ENCODE measurements around the gene OLIG3.

Gene OLIG3

GRCh38 chr6:137495703-137496336 lies 1.6 kb upstream of the OLIG3 start:
- no peak for DNase-seq (ENCODE audit: low spot score)

GRCh38 chr6:137494988-137495702 lies 951 bp upstream of the OLIG3 start:
- DNase-seq (ENCODE audit: low spot score): no peak

GRCh38 chr6:137493218-137494038 lies 766 bp downstream of the OLIG3 start:
- DNase-seq (ENCODE audit: low spot score): no peak

- DNase-seq (ENCODE audit: low spot score): no peak
These were observed 1.6 kb downstream of the OLIG3 start for GRCh38 chr6:137492289-137493217.

GRCh38 chr6:137491478-137491877 lies 2.7 kb downstream of the OLIG3 start:
- no peak for DNase-seq (ENCODE audit: low spot score)

GRCh38 chr6:137490961-137491360 lies 3.2 kb downstream of the OLIG3 start:
- DNase-seq (ENCODE audit: low spot score): no peak

GRCh38 chr6:137490006-137490905 lies 3.9 kb downstream of the OLIG3 start:
- no peak for DNase-seq (ENCODE audit: low spot score)

- no peak for DNase-seq (ENCODE audit: low spot score)
These were observed 4.9 kb downstream of the OLIG3 start for GRCh38 chr6:137489046-137490005.

- DNase-seq (ENCODE audit: low spot score): no peak
These were observed 5.8 kb downstream of the OLIG3 start for GRCh38 chr6:137488150-137489045.

- no peak for DNase-seq (ENCODE audit: low spot score)
These were observed 6.4 kb downstream of the OLIG3 start for GRCh38 chr6:137487869-137488149.

GRCh38 chr6:137487181-137487868 lies 6.9 kb downstream of the OLIG3 start:
- no peak for DNase-seq (ENCODE audit: low spot score)

- no peak for DNase-seq (ENCODE audit: low spot score)
These were observed 7.8 kb downstream of the OLIG3 start for GRCh38 chr6:137486416-137486815.

GRCh38 chr6:137480431-137480830 lies 13.8 kb downstream of the OLIG3 start:
- DNase-seq (ENCODE audit: low spot score): no peak

- DNase-seq (ENCODE audit: low spot score): no peak
These were observed 19.1 kb downstream of the OLIG3 start for GRCh38 chr6:137475103-137475502.

GRCh38 chr6:137473598-137473997 lies 20.6 kb downstream of the OLIG3 start:
- no peak for DNase-seq (ENCODE audit: low spot score)

- no peak for DNase-seq (ENCODE audit: low spot score)
These were observed 21.5 kb downstream of the OLIG3 start for GRCh38 chr6:137472641-137473137.

GRCh38 chr6:137471986-137472385 lies 22.2 kb downstream of the OLIG3 start:
- DNase-seq (ENCODE audit: low spot score): peak; percentile 2

GRCh38 chr6:137471497-137471896 lies 22.7 kb downstream of the OLIG3 start:
- DNase-seq (ENCODE audit: low spot score): peak; percentile 5

Measured in pons (tissue), 1 donor.